ENCODE measurements around the gene TMEM156.

DNA sequence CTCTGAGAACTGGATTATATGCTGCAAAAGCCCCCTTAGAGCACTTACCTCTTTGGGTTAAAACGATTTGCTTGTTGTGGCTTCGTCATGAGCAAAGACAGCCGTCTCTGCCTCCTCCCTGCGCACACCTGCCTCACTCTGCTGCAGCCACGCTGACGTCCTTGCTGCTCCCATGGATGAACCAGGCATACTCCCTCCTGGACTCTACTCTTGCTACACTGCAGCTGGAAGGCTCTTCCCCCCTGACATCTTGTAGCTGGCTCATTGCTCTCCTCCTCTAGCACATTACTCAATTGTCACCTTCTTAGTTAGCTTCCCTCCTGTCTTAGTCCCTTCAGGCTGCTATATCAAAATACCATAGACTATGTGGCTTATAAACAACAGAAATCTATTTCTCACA is 105.3 kb downstream of the TMEM156 start:
- TF ChIP-seq, protein P1, sequence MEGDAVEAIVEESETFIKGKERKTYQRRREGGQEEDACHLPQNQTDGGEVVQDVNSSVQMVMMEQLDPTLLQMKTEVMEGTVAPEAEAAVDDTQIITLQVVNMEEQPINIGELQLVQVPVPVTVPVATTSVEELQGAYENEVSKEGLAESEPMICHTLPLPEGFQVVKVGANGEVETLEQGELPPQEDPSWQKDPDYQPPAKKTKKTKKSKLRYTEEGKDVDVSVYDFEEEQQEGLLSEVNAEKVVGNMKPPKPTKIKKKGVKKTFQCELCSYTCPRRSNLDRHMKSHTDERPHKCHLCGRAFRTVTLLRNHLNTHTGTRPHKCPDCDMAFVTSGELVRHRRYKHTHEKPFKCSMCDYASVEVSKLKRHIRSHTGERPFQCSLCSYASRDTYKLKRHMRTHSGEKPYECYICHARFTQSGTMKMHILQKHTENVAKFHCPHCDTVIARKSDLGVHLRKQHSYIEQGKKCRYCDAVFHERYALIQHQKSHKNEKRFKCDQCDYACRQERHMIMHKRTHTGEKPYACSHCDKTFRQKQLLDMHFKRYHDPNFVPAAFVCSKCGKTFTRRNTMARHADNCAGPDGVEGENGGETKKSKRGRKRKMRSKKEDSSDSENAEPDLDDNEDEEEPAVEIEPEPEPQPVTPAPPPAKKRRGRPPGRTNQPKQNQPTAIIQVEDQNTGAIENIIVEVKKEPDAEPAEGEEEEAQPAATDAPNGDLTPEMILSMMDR (IDR thresholded peaks at IDR 0.05; ENCODE audit: low read depth, low read length, missing input control): no peak
- no peak for TF ChIP-seq SP1 (IDR thresholded peaks at IDR 0.05)
- TF ChIP-seq, protein P2, sequence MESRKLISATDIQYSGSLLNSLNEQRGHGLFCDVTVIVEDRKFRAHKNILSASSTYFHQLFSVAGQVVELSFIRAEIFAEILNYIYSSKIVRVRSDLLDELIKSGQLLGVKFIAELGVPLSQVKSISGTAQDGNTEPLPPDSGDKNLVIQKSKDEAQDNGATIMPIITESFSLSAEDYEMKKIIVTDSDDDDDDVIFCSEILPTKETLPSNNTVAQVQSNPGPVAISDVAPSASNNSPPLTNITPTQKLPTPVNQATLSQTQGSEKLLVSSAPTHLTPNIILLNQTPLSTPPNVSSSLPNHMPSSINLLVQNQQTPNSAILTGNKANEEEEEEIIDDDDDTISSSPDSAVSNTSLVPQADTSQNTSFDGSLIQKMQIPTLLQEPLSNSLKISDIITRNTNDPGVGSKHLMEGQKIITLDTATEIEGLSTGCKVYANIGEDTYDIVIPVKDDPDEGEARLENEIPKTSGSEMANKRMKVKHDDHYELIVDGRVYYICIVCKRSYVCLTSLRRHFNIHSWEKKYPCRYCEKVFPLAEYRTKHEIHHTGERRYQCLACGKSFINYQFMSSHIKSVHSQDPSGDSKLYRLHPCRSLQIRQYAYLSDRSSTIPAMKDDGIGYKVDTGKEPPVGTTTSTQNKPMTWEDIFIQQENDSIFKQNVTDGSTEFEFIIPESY (IDR thresholded peaks at IDR 0.05): no peak
- no peak for TF ChIP-seq EGR1 (IDR thresholded peaks at IDR 0.05; ENCODE audit: low read depth in 2 of 2)
- no peak for TF ChIP-seq TAF1 (conservative IDR thresholded peaks at IDR 0.05)
- no peak for TF ChIP-seq RAD21 (IDR thresholded peaks at IDR 0.05)
- TF ChIP-seq, protein P3, sequence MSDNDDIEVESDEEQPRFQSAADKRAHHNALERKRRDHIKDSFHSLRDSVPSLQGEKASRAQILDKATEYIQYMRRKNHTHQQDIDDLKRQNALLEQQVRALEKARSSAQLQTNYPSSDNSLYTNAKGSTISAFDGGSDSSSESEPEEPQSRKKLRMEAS (IDR thresholded peaks at IDR 0.05): no peak
- TF ChIP-seq HNF4G (IDR thresholded peaks at IDR 0.05): no peak
- TF ChIP-seq, protein P4, sequence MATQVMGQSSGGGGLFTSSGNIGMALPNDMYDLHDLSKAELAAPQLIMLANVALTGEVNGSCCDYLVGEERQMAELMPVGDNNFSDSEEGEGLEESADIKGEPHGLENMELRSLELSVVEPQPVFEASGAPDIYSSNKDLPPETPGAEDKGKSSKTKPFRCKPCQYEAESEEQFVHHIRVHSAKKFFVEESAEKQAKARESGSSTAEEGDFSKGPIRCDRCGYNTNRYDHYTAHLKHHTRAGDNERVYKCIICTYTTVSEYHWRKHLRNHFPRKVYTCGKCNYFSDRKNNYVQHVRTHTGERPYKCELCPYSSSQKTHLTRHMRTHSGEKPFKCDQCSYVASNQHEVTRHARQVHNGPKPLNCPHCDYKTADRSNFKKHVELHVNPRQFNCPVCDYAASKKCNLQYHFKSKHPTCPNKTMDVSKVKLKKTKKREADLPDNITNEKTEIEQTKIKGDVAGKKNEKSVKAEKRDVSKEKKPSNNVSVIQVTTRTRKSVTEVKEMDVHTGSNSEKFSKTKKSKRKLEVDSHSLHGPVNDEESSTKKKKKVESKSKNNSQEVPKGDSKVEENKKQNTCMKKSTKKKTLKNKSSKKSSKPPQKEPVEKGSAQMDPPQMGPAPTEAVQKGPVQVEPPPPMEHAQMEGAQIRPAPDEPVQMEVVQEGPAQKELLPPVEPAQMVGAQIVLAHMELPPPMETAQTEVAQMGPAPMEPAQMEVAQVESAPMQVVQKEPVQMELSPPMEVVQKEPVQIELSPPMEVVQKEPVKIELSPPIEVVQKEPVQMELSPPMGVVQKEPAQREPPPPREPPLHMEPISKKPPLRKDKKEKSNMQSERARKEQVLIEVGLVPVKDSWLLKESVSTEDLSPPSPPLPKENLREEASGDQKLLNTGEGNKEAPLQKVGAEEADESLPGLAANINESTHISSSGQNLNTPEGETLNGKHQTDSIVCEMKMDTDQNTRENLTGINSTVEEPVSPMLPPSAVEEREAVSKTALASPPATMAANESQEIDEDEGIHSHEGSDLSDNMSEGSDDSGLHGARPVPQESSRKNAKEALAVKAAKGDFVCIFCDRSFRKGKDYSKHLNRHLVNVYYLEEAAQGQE (IDR thresholded peaks at IDR 0.05): no peak
- TF ChIP-seq JUND (IDR thresholded peaks at IDR 0.05): no peak
- no peak for TF ChIP-seq RXRA (IDR thresholded peaks at IDR 0.05)
- no peak for TF ChIP-seq GABPA (IDR thresholded peaks at IDR 0.05 in 1 of 2, conservative IDR thresholded peaks at IDR 0.05 in 1 of 2)
- TF ChIP-seq, protein P5, sequence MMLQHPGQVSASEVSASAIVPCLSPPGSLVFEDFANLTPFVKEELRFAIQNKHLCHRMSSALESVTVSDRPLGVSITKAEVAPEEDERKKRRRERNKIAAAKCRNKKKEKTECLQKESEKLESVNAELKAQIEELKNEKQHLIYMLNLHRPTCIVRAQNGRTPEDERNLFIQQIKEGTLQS (IDR thresholded peaks at IDR 0.05): no peak
- no peak for TF ChIP-seq YY1 (IDR thresholded peaks at IDR 0.05)
